HepG2 (cell line): ENCODE measurements around the gene ITGAE. TPM values are rescaled to one million over a fixed set of nuclear protein-coding genes. Genes with fewer than 3 reads are reported as not detected.

Source experiments
- ATAC-seq: fragments of 200-7000 bp; cut with Tn5 transposase; 3 replicates; pipeline ENCODE4 v1.9.1; 2020; ENCODE audit warnings: mild to moderate bottlenecking, moderate library complexity
- BruUV-seq: library from RNA; stranded (reverse); fragments of 400-500 nt; replicated peaks from 2 replicates; lab custom pipeline; 2021; lab: Mats Ljungman, UMichigan
- CTCF ChIA-PET: fragments of 300-600 bp; formaldehyde crosslinking; extraction: SDS; loops from one replicate; lab custom pipeline; 2021; ENCODE audit warnings: low total read pairs, inconsistent platforms, low intra/inter-chr PET ratio; lab: Yijun Ruan, JAX
- POLR2A ChIA-PET: fragments of 350-600 bp; sonication (Branson Sonifier 250); formaldehyde crosslinking; loops from one replicate; lab custom pipeline; 2020; ENCODE audit warnings: antibody characterized with exemption, inconsistent platforms; lab: Yijun Ruan, JAX
- DNase-seq: peaks from one replicate; pipeline ENCODE4 v3.0.0-alpha.2; 2015; ENCODE audit warnings: low spot score
- FAIRE-seq: peaks from 3 replicates; lab custom pipeline; 2011; peaks lifted over from hg19 to GRCh38; lab: Jason Lieb, UNC
- H2AFZ ChIP-seq: one replicate; pipeline ENCODE4 v1.6.1; 2011; ENCODE audit warnings: low read length, inconsistent platforms
- H3K27ac ChIP-seq: fragments of 300-600 bp; 3 replicates; pipeline ENCODE4 v1.8.0; 2011; ENCODE audit warnings: mixed run types, mild to moderate bottlenecking, mixed read lengths, low read length, inconsistent platforms; ENCODE audit not compliant: insufficient read depth; ENCODE audit errors: extremely low read length
- H3K27me3 ChIP-seq, 2 experiments: fragments of 200-600 bp in 1 of 2; 2 replicates in 1 of 2; 3 replicates in 1 of 2; pipeline versions ENCODE4 v1.6.0 to v1.8.0; 2011; ENCODE audit warnings: low read length in 2 of 2, mild to moderate bottlenecking in 2 of 2, moderate library complexity in 2 of 2, inconsistent platforms in 1 of 2; ENCODE audit not compliant: insufficient read depth in 2 of 2, control insufficient read depth in 1 of 2
- H3K36me3 ChIP-seq, 2 experiments: fragments of 200-600 bp in 1 of 2; replicated peaks in 1 of 2; 2 replicates in 1 of 2; 3 replicates in 1 of 2; pipeline versions ENCODE4 v1.5.1 to v1.8.0; 2011; ENCODE audit warnings: low read length in 2 of 2, inconsistent platforms in 1 of 2; ENCODE audit not compliant: insufficient read depth in 2 of 2, control insufficient read depth in 1 of 2
- H3K4me1 ChIP-seq: 2 replicates; pipeline ENCODE4 v1.5.1; 2012; ENCODE audit warnings: low read length, inconsistent platforms; ENCODE audit not compliant: insufficient read depth
- H3K4me2 ChIP-seq: 2 replicates; pipeline ENCODE4 v1.6.0; 2011; ENCODE audit warnings: low read depth, low read length, inconsistent platforms
- H3K4me3 ChIP-seq, 3 experiments: fragments of 200-600 bp in 1 of 3; sonication (generic), shearing (Covaris generic) in 1 of 3; replicated peaks in 1 of 3; 2 replicates each; pipeline ENCODE4 v1.5.1; 2011 to 2016; ENCODE audit warnings: low read length in 3 of 3, inconsistent platforms in 2 of 3, low read depth in 2 of 3, mild to moderate bottlenecking in 2 of 3, control low read depth in 1 of 3, mixed read lengths in 1 of 3; ENCODE audit not compliant: insufficient read depth in 1 of 3
- H3K79me2 ChIP-seq: one replicate; pipeline ENCODE4 v1.6.1; 2011; ENCODE audit warnings: low read length, inconsistent platforms; ENCODE audit not compliant: insufficient read depth
- H3K9ac ChIP-seq: 2 replicates; pipeline ENCODE4 v1.6.0; 2011; ENCODE audit warnings: mild to moderate bottlenecking, low read depth, low read length, inconsistent platforms; ENCODE audit not compliant: insufficient read depth
- H3K9me3 ChIP-seq: 2 replicates; pipeline ENCODE4 v1.5.1; 2012; ENCODE audit warnings: mild to moderate bottlenecking, low read length
- H4K20me1 ChIP-seq: 2 replicates; pipeline ENCODE4 v1.6.0; 2011; ENCODE audit warnings: inconsistent platforms, mild to moderate bottlenecking, low read length, moderate library complexity; ENCODE audit not compliant: insufficient read depth
- ASH2L ChIP-seq: fragments of 300-600, 200-600 bp; sonication (generic); IDR thresholded peaks from 2 replicates; pipeline ENCODE4 v1.7.0; 2017; ENCODE audit warnings: low read depth, mild to moderate bottlenecking, moderate library complexity, mixed read lengths, low read length; ENCODE audit not compliant: insufficient read length
- CBFB ChIP-seq: sonication (generic); formaldehyde crosslinking; IDR thresholded peaks from 2 replicates; pipeline ENCODE4 v1.4.0; 2020; ENCODE audit warnings: missing genetic modification reagents
- ELF1 ChIP-seq: sonication (generic); formaldehyde crosslinking; IDR thresholded peaks from 2 replicates; pipeline ENCODE4 v1.4.0; 2020; ENCODE audit warnings: missing genetic modification reagents
- GFI1 ChIP-seq: sonication (generic); formaldehyde crosslinking; IDR thresholded peaks from 2 replicates; pipeline ENCODE4 v1.5.0; 2020; ENCODE audit warnings: missing genetic modification reagents, mild to moderate bottlenecking, borderline replicate concordance
- GRHL1 ChIP-seq: sonication (generic); formaldehyde crosslinking; conservative IDR thresholded peaks from 2 replicates; pipeline ENCODE4 v1.8.0; 2022; ENCODE audit warnings: missing genetic modification reagents
- HOXA7 ChIP-seq: sonication (generic); formaldehyde crosslinking; IDR thresholded peaks from 2 replicates; pipeline ENCODE4 v1.8.1; 2022; ENCODE audit warnings: mild to moderate bottlenecking, missing genetic modification reagents, moderate library complexity
- HOXA9 ChIP-seq: sonication (generic); formaldehyde crosslinking; IDR thresholded peaks from 2 replicates; pipeline ENCODE4 v1.8.1; 2022; ENCODE audit warnings: missing genetic modification reagents, mild to moderate bottlenecking, moderate library complexity, borderline replicate concordance
- KDM6A ChIP-seq: IDR thresholded peaks from 2 replicates; pipeline ENCODE4 v1.6.1; 2016; ENCODE audit warnings: low read depth
- RBM39 ChIP-seq: fragments of 200-400 bp; formaldehyde crosslinking; IDR thresholded peaks from one replicate; pipeline ENCODE4 v1.6.1; 2018; ENCODE audit warnings: antibody characterized with exemption, mild to moderate bottlenecking, low read depth, low read length; ENCODE audit not compliant: poor library complexity, severe bottlenecking
- SMC3 ChIP-seq: IDR thresholded peaks from 2 replicates; pipeline ENCODE4 v1.6.1; 2011; ENCODE audit warnings: low read length, improper control_type of control experiment
- ZBTB20 ChIP-seq: sonication (generic); formaldehyde crosslinking; IDR thresholded peaks from 2 replicates; pipeline ENCODE4 v1.8.1; 2023; ENCODE audit warnings: missing genetic modification reagents, low read depth, mild to moderate bottlenecking, borderline replicate concordance
- ZFX ChIP-seq: sonication (generic); formaldehyde crosslinking; IDR thresholded peaks from 2 replicates; pipeline ENCODE4 v1.4.0; 2020; ENCODE audit warnings: mild to moderate bottlenecking, low read depth, missing genetic modification reagents, moderate library complexity
- ZFY ChIP-seq: sonication (generic); formaldehyde crosslinking; IDR thresholded peaks from 2 replicates; pipeline ENCODE4 v1.4.0; 2020; ENCODE audit warnings: missing genetic modification reagents
- ZNF207 ChIP-seq: fragments of 450-650 bp; IDR thresholded peaks from 2 replicates; pipeline ENCODE4 v1.6.1; 2016; ENCODE audit warnings: antibody characterized with exemption, borderline replicate concordance
- ZNF234 ChIP-seq: sonication (generic); formaldehyde crosslinking; conservative IDR thresholded peaks from 2 replicates; pipeline ENCODE4 v1.5.1; 2020; ENCODE audit warnings: mild to moderate bottlenecking, missing genetic modification reagents
- ZNF468 ChIP-seq: sonication (generic); formaldehyde crosslinking; IDR thresholded peaks from 2 replicates; pipeline ENCODE4 v1.8.0; 2022; ENCODE audit warnings: mild to moderate bottlenecking, moderate library complexity, missing genetic modification reagents
- ZNF619 ChIP-seq: sonication (generic); formaldehyde crosslinking; IDR thresholded peaks from 2 replicates; pipeline ENCODE4 v1.4.0; 2020; ENCODE audit warnings: mild to moderate bottlenecking, missing genetic modification reagents
- ZNF687 ChIP-seq: sonication (generic); formaldehyde crosslinking; IDR thresholded peaks from 2 replicates; pipeline ENCODE4 v1.5.1; 2020; ENCODE audit warnings: mild to moderate bottlenecking, missing genetic modification reagents, moderate library complexity
- ZNF737 ChIP-seq: sonication (generic); formaldehyde crosslinking; IDR thresholded peaks from 2 replicates; pipeline ENCODE4 v1.5.0; 2020; ENCODE audit warnings: missing genetic modification reagents, mild to moderate bottlenecking, borderline replicate concordance
- WGBS: methylation state at CpG from one replicate; pipeline ENCODE4 v1.1.6; 2017; ENCODE audit warnings: low lambda C conversion rate; 5-methylcytosine and 5-hydroxymethylcytosine counted together
- in situ Hi-C: cut with HindIII; loops from 2 replicates; pipeline ENCODE4 v1.10.0; 2017; ENCODE audit warnings: low pct_unique_long_range_greater_than_20kb; ENCODE audit not compliant: extremely low pct_ligation_motif_present
- intact Hi-C: fragments of 100-400 bp; cut with micrococcal nuclease; formaldehyde crosslinking; loops from one replicate; pipeline ENCODE4 v1.10.0; 2022; ENCODE audit not compliant: unreplicated experiment
- polyA plus RNA-seq, 8 experiments: library from polyadenylated mRNA; depleted of rRNA in 3 of 8; stranded (reverse) in 7 of 8; unstranded in 1 of 8; fragments of >200 nt; fragmentation: Illumina TruSeq in 4 of 8; extraction: Trizol in 4 of 8; gene quantifications; 2 replicates each; pipeline versions ENCODE4 v1.2.1 to v1.2.3, GENCODE V29; 2011 to 2016; ENCODE audit warnings: low read depth in 4 of 8, missing spikeins in 1 of 8, mixed read lengths in 1 of 8; ENCODE audit not compliant: insufficient read depth in 1 of 8
- total RNA-seq, 5 experiments: library from RNA; depleted of rRNA; stranded (reverse); fragments of >200 nt; fragmentation: Illumina TruSeq; extraction: Trizol; gene quantifications; 2 replicates each; pipeline ENCODE4 v1.2.3, GENCODE V29; 2016; ENCODE audit warnings: low read depth in 1 of 5

The ITGAE gene
- total and polyA plus RNA-seq, 2 of the 13 experiments (the other 11 are each of a cell fraction or from before 2014, with no cell fraction given) = 42.3 to 49.0 TPM

DNA sequence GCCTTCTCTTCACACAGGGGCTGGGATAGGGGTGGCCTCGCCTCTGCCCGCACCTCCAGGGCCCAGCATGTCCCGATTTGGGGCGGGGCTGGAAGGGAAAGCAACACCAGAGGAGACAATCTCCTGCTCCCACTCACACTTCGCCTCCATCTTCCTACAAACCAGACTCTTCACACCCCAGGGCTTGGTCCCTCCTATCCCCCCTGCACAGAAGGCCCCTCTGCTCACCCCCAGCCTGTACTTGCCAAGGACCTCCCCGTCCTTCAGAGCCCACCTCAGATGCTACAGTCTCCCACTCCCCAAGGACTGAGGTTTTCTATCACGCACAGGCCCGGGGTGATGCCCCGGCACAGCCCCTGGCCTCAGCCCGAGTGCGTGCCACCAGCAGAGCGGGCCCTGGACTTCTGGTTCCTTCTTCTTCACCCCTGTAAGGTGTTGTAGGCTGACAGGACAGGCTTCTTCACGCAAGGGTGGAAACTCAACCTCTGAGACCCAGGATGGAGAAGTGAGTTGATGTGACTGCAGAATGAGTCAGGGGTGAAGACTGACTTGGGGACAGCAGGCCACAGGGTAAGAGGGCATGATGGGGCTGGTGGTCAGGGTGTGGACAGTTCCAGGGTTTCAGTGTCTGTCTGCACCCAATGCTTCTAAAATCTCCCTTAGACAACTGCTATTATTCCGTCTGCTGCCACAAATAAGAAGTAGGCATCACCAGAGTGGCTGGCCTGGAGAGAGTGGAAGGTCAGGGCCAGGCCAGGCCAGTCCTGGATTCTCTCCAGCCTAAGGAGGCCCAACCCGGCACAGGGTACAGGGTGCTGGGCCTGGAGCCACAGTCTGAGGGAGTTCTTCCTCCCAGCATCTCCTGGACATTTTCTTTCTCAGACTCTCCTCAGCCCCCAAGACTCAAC lies 2.5 kb downstream of the ITGAE start:
- no peak overlapping the region for H3K9ac ChIP-seq
- ATAC-seq = no peak
- no peak for FAIRE-seq
- H3K27me3 ChIP-seq = no peaks in the 10 kb centered on the region
- H3K4me3 ChIP-seq = no peak overlapping the region
- intact Hi-C loops = no loop called here
- H3K9me3 ChIP-seq = no peaks in the 10 kb centered on the region
- H3K27ac ChIP-seq = peak overlapping the region; percentile 24
- in situ Hi-C loops = no loop called here
- H3K4me2 ChIP-seq = no peak overlapping the region
- ChIA-PET CTCF (no interaction called here), POLR2A (no interaction called here)
- 94% methylated on average over 15 of the region's 15 CpGs for WGBS
- H4K20me1 ChIP-seq = no peaks in the 10 kb centered on the region
- H3K79me2 ChIP-seq = no peaks in the 10 kb centered on the region
- H3K4me1 ChIP-seq = peaks cover 93% of the 10 kb centered on the region
- no peak overlapping the region for H2AFZ ChIP-seq
- BruUV-seq = no TSS peak
- no peaks in the 10 kb centered on the region for H3K36me3 ChIP-seq
- DNase-seq = no peak
- TF ChIP-seq ZNF687 = peak; percentile 52; the same call in 1 of the 2 replicates
- no peak for TF ChIP-seq ZNF468 (CRISPR knock-in tag)
- no peak for TF ChIP-seq HOXA7 (CRISPR knock-in tag)
- no peak for TF ChIP-seq HOXA9
- TF ChIP-seq KDM6A (CRISPR knock-in tag) = no peak
- TF ChIP-seq ZNF619 = no peak
- peak; percentile 29; the same call in 1 of the 2 replicates for TF ChIP-seq ZFY
- no peak for TF ChIP-seq SMC3
- TF ChIP-seq ASH2L = no peak
- no peak for TF ChIP-seq ZBTB20 (CRISPR knock-in tag)
- TF ChIP-seq ZNF234 (CRISPR knock-in tag) = no peak
- TF ChIP-seq ZNF737 (CRISPR knock-in tag) = no peak
- TF ChIP-seq GFI1 (CRISPR knock-in tag) = no peak
- TF ChIP-seq ELF1 = no peak
- TF ChIP-seq ZFX (CRISPR knock-in tag) = peak; percentile 5; the same call in 1 of the 2 replicates
- no peak for TF ChIP-seq ZNF207
- TF ChIP-seq RBM39 = no peak
- no peak for TF ChIP-seq GRHL1 (CRISPR knock-in tag)
- no peak for TF ChIP-seq CBFB (CRISPR knock-in tag)
